GM21381 (cell line): ENCODE data around the gene ETDA.
"Not testable (repeated sequence)": the region's sequence is repeated elsewhere in the genome, so short reads cannot be mapped to it uniquely, and the experiment has no call there.

Experiments used
- ATAC-seq: cut with Tn5 transposase; IDR thresholded peaks from one replicate; pipeline ENCODE4 v1.9.1; 2021; ENCODE audit warnings: mild to moderate bottlenecking, moderate library complexity; ENCODE audit not compliant: unreplicated experiment

The ETDA gene

DNA sequence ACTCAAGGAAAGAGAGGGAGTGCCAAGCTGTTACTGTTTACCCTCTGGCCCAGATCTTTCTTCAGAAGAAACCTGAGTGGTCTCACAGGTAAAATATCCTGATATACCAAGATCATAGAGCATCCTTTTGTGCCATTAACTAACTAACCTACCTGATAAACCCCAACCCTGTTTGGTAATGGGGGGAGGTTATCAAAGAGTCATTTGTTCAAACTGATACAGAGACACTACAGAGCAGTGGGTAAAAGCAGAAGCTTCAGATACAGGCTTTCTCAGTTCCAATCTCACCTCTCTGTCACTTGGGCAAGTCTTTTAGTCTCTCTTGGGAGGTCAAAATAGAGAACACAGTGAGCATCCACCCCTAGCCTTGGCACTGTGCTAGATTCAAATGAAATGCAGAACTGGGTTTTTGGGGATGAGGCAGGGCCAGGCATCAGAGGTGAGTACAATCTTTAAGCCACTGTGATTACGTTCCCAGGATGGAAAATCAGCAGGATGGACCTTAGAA is at the start of gene ETDA:
ETDA (plus strand) TSS at position 51 of the 508 bp plus-strand sequence. CDS start 1,216 bp downstream, outside the sequence.
- not testable (repeated sequence) for ATAC-seq

DNA sequence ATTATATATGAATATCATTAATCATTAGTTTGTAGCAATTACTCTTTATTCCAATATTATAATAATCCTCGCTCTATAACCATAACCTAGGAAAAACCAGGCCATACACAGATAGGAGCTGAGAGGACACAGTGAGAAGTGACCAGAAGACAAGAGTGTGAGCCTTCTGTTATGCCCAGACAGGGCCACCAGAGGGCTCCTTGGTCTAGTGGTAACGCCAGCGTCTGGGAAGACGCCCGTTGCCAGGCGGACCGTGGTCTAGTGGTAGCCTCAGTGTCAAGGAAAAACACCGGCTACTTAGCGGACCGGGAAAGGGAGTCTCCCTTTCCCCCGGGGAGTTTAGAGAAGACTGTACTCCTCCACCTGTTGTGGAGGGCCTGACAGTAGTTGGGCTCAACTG is 45.4 kb upstream of the ETDA start:
- not testable (repeated sequence) for ATAC-seq

DNA sequence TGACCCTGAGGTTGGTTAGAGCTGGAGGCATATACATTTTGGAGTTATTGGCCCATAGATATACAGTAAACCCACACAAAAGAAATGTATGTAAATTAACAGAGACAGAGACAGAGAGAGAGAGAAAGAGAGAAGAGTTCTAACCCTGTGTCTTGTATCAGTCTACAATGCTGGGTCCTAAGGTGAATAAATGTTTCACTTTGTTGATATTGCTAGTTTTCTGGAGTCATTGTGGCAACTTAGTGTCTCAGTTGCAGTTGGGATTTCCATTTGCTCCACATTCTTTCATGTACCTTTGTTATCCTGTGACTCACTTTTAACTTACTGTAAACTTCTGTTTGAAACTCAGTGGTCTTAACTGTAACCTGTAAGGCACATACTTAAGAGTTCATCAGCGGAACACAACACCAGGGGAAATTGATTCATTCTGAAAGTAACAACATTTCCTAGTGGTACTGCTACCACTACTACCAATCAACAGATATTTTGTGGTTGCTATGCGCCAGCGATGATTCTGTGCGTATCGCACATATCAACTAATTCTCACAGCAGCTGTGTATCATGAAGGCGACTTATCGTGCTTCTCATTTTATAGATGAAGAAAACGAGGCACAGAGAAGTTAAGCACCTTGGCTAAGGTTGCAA is 38.5 kb upstream of the ETDA start:
- ATAC-seq, result no peak

DNA sequence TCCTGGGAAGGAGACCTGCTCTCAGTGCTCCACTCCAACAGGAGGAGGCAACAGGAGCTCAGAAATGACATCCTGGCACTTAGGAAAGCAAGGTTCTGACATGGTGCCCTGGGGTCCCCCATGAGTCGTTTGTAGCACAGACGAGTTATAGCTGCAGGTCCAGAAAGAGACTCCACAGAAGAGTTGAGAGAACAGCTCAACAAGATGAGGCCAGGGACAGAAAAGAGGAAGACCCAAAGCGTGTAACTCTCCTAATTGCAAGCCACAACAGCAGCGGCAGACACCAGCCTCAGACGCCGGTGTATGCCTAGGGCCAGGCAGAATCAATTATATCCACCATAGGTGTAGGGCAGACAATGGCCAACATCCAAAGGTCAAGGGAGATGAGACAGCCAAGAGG is 5.9 kb upstream of the ETDA start:
- not testable (repeated sequence) for ATAC-seq

DNA sequence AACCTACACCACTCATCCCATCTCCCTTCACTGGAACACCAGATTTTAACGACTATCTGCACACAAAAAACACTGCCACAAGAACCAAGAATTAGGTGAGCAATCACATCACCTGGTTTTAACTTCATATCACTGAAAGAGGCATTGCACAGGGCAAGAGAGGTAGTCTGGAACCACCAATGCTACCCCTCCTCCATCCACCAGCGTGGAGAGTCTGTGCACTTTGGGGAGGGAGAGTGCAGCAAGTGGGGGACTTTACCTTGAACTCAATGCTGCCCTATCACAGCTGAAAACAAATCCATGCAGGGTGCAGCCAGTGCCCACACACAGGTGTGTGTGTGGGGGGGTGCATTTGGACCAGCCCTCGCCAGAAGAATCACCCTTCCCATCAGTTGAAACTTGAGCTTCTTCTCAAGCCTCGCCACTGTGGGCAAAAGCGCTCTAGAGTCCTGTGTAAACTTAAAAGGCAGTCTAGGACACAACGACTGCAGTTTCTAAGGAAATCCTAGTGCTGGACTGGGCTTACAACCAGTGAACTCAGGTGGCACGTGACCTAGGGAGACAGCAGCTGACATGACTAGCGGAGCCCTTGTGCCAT is 4.3 kb downstream of the ETDA start:
- not testable (repeated sequence) for ATAC-seq

DNA sequence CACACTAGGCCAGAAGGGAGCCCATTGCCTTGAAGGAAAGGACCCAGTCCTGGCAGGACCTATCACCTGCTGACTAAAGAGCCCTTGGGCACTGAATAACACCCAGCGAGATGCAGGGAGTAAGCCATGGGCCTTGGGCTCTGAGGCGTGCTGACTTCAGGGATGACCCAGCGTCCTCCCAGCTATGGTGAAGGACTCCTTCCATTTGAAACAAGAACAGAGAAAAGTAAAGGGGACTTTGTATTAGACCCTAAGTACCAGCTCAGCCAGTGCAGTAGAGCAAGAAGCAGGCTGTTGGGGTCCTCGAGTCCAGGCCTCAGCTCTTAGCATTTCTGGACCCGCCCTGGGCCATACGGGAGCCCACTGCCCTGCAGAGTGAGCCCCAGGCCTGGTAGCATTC is 5.1 kb downstream of the ETDA start:
- no peak for ATAC-seq

DNA sequence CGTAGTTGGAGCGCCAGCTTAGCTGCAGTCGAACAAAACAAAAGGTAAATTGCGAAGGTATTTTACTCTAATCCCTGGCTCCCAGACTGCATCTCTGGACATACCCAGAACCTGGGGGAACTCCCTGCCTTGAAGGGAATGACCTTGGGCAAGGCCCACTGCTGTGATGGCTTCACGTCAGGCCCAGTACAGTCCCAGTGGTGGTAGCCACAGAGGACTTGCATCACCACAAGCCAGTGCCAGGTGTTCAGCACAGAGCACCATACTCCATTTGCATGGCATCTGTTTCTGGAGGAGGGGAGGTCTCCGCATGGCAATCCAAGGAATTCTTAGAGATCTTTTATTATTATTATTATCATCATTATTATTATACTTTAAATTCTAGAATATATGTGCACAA is 5.6 kb downstream of the ETDA start:
- ATAC-seq, result no peak

DNA sequence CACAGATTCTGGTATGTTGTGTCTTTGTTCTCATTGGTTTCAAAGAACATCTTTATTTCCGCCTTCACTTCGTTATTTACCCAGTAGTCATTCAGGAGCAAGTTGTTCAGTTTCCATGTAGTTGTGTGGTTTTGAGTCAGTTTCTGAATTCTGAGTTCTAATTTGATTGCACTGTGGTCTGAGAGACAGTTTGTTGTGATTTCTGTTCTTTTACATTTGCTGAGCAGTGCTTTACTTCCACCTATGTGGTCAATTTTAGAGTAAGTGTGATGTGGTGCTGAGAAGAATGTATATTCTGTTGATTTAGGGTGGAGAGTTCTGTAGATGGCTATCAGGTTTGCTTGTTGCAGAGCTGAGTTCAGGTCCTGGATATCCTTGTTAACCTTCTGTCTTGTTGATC is 9.1 kb downstream of the ETDA start:
- not testable (repeated sequence) for ATAC-seq

DNA sequence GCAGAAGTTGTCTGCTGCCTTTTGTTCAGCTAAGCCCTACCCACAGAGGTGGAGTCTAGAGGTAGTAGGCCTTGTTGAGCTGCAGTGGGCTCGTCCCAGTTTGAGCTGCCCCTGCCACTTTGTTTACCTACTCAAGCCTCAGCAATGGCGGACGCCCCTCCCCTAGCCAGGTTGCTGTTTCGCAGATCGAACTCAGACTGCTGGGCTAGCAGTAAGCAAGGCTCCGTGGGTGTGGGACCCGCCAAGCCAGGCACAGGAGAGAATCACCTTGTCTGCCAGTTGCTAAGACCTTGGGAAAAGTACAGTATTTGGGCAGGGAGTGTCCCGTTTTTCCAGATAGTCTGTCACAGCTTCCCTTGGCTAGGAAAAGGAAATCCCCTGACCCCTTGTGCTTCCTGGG is 11.5 kb downstream of the ETDA start:
- ATAC-seq, result not testable (repeated sequence)

DNA sequence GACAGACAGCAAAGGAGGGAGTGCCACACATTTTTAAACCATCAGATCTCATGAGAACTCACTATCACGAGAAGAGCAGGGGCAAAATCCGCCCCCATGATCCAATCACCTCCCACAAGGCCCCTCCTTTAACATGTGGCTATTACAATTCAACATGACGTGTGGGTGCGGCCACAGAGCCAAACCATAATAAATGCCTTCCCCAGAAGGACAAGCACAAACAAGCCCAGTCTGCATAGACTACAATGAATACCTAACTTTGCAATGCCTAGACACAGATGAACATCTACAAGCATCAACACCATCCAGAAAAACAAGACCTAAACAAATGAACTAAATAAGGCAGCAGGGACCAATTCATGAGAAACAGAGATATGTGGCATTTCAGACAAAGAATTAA is 12.3 kb downstream of the ETDA start:
- no peak for ATAC-seq

DNA sequence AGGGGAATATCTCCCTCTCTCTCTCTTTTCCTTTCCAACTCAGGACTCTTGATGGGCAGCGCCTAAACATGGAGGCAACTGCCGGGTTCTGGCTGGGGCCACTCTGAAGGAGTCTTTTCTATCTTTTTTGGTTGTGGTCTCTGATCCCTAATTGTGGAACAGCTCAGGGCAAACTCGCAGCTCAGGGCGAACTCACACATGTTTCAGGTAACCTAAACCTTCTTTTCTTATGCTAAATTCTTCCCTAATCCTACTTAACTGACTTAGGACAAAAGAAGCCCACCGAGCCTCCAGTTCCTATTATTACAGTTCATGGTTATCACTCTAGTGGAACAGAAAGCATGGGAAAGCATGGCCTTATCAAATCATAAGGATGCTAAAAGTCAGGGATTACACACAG is 21.3 kb downstream of the ETDA start:
- ATAC-seq, result no peak

DNA sequence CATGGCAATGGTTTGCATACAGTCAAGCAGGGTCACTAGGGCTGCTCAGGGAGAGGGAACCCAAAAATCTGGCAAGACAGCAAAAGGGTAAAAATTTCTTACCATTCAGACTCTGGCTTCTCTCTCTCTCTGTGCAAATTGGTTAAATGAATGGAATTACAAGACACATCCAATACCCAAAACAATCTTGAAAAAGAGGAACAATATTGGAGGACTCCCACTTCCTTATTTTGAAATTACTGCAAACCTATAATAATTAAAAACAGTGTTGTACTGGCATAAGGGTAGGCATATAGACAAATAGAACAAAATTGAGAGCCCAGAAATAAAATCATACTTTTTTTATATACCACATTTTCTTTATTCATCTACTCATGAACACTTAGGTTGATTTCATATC is 24.1 kb downstream of the ETDA start:
- no peak for ATAC-seq

DNA sequence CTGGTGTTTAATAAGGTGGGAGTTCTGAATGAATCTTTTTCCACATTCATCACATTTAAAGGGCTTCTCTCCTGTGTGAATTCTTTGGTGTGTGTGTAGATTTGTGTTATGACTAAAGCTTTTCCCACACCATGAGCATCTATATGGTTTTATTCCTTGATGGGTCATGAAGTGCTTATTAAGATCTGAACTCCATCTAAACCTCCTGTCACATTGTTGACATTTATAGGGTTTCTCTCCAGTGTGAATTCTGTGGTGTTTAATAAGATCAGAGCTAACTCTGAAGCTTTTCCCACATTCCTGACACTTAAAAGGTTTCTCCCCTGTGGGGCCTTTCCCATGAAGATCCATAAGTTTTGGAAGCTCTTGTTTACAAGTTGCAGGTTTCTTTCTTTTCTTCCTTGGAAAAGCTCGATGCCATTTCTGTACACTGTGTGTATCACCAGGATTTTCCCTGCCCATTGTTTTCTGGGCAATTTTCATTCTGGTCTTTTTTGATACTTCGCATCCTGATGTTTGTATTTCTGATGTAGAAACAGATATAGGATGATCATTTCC is 35.5 kb downstream of the ETDA start:
- no peak for ATAC-seq

DNA sequence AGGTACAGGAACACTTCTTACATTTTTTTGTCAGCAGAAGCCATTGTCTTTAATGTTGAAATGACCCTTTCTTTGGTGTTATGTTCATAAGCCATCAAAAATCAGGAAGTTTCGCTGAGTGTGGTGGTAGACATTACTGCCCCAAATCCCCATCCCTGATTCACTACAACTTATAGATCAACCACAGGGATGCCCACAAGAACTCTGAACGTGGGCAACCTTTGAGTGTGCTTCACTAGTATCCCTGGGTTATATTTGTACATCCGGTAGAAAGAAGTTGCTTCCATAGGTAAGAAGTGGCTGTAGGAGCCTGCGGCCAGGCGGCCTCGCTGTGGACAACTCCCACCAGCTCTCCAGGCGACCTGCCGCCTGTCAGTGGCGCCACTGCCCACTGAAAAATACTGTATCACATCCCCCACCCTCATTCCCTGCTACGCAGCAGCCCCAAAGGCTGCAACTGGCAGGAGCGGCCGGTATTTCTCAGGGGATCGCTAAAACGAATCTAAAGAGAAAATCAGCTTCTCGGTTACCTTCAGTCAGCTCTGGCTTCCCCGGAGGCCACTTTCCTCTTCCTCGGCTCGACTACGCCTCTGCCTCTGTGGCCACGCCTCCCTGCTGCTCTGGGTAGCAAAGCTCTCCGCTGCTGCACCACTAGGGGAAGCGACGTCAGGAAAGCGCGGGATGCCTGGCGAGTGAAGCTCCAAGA is 43.5 kb downstream of the ETDA start:
- peak; percentile 98 for ATAC-seq

DNA sequence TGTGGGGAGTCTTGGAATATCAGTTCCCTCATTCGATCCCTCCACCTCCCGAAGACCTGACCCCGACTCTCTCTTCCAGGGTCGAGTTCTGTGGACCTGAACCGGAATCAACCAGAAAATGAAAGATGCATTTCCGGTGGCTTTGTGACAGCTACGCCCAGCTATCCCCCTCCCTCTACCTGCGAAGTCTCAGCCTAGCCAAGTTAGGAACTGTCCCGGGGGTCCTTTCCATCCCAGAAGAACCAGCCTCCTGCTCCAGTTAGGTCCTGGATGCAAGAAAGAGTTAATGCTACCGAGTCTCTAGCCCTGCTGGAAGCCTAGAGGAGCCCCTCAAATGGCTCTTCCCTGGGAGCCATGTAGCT is 44.1 kb downstream of the ETDA start:
- ATAC-seq, result peak; percentile 53

DNA sequence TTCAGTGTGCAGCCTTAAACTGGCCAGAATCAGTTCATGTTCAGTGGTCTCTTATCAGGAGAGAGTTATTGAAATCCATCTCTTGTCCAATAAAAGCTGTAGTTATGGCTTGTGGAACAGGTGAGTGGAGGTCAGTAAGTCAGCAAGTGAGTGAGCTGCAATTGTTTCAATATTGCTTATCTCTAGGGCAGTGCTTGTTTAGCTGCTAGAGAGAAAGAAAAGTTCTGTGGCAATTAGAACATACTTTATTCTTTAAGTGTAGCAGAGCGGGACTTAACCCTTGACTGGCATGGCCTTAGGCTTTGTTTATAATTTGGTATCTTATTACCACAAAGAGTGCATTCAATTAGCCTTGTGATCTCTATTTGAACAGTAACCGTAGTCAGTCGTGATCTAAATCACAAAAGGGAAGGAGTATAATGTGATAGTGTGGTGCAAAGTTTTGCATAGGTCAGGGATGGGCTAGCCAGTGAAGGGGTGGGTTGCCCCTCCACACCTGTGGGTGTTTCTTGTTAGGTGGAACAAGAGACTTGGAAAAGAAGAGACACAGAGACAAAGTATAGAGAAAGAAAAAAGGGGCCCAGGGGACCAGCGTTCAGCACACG is 50.5 kb downstream of the ETDA start:
- ATAC-seq, result no peak
